HFF-Myc (cell line): ENCODE measurements around the gene TUBD1.
"Not testable (repeated sequence)": the region's sequence is repeated elsewhere in the genome, so short reads cannot be mapped to it uniquely, and the experiment has no call there.

Source experiments
- DNase-seq: peaks from one replicate; pipeline ENCODE4 v3.0.0-alpha.2; 2011; ENCODE audit warnings: low read depth; ENCODE audit errors: extremely low read depth
- H3K4me3 ChIP-seq: replicated peaks from 2 replicates; pipeline ENCODE4 v1.5.1; 2011; ENCODE audit warnings: low read depth, mild to moderate bottlenecking, control low read depth, low read length
- TF ChIP-seq, protein P1 (sequence below): IDR thresholded peaks from 2 replicates; pipeline ENCODE4 v1.5.1; 2012; ENCODE audit warnings: mild to moderate bottlenecking, low read depth, low read length, control low read depth; ENCODE audit errors: missing control alignments

TUBD1 gene

DNA sequence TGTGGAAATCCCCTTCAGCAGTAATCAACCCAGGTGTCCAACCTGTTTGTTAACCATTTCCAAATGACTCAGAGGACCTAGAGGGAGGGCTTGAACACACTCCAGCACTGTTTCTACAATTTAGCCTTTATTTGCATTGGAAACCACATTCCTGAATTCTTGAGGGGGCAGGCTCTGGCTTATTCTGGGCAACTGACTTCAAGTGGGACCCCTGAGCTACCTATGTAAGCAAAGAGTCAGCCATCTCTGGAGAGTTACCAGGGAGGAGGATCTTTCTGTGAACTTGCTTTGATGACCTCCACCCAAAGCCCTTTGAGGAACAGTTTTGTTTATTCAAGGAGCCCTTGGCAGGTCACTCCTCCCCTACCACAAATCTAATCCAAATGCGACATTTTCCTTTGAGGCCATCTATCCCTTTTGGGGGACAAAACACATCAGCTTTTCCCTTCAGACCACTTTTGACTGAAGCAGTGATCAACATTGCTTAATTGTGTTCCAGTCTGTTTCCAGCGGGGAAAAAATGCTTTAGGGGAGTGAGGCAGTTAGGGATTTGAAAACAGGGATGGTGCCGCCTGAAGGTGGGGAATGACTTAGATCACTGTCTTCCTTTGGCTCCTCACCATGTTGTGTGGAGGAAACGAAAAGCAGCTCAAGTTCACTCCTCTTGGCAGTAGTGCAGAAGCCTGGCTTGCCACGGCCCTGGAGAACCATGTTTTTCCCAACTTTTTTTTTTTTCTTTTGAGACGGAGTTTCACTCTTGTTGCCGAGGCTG is 46.2 kb downstream of the TUBD1 start:
- TF ChIP-seq, protein P1, sequence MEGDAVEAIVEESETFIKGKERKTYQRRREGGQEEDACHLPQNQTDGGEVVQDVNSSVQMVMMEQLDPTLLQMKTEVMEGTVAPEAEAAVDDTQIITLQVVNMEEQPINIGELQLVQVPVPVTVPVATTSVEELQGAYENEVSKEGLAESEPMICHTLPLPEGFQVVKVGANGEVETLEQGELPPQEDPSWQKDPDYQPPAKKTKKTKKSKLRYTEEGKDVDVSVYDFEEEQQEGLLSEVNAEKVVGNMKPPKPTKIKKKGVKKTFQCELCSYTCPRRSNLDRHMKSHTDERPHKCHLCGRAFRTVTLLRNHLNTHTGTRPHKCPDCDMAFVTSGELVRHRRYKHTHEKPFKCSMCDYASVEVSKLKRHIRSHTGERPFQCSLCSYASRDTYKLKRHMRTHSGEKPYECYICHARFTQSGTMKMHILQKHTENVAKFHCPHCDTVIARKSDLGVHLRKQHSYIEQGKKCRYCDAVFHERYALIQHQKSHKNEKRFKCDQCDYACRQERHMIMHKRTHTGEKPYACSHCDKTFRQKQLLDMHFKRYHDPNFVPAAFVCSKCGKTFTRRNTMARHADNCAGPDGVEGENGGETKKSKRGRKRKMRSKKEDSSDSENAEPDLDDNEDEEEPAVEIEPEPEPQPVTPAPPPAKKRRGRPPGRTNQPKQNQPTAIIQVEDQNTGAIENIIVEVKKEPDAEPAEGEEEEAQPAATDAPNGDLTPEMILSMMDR, result no peak
- H3K4me3 ChIP-seq, result peak overlapping the region; percentile 19
- DNase-seq, result no peak

DNA sequence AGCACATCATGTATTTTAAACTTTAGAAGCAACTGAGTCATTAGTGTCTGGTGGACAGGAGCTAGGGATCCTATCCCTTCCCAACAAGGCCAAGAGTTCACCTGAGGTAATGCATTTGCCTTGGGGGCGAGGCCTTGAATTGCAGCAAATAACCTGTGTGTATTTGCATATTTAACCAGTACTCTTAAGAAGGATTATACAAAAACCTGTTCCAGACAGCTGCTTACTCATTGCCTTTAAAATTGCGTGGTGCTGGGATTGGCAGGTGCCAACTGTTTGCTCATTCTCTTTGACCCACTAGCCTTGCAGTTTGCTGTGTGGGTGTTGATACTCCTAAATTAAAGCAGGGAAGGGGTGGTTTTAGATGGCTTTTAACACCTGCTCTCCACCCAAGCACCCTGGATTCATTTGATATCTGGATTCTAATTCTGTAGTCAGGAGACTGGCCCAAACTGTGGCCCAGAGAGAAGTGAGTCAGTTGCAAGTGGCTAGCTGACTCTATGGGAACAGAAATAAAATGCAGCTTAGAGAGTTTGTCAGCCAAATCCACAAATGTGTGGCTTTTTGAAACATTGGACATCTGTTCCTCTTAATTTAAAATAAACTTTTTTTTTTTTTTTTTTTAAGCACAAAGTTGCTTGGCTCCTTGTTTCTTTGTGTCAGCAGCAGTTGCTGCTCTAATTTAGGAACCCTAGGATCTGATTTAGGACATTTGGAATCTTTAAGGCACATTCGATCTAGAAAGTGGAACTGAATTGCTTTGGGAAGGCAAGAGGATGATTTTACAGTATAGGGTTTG is 46.9 kb downstream of the TUBD1 start:
- TF ChIP-seq, protein P1, result no peak
- H3K4me3 ChIP-seq, result no peak overlapping the region
- no peak for DNase-seq

DNA sequence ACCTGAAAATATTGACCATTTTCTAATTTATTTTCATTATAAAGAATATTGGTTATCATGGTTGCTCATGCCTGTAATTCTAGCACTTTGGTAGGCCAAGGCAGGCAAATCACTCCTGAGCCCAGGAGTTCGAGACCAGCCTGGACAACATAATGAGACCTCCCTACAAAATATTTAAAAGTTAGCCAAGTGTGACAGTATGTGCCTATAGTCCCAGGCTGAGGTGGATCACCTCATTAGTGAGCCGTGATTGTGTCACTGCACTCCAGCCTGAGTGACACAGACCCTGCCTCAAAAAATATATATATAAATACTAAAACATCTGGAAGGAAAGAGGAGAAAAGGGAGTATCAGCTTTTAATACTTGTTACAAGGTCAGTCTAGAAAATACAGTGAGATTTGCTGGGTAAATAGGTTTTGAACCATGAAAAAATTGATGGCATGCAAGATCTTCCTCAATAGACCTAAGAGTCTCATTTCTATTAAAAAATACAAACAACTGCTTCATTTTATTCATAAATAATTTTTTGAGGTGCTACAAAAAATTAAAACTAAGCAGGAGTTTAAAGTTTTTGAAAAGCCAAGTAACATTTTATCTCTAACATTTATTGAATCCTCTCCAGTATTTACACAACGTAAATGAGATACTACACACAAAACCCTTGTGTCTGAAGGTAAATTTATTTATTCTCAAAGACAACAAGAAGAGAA is 47.7 kb downstream of the TUBD1 start:
- no peak overlapping the region for H3K4me3 ChIP-seq
- TF ChIP-seq, protein P1, result no peak

DNA sequence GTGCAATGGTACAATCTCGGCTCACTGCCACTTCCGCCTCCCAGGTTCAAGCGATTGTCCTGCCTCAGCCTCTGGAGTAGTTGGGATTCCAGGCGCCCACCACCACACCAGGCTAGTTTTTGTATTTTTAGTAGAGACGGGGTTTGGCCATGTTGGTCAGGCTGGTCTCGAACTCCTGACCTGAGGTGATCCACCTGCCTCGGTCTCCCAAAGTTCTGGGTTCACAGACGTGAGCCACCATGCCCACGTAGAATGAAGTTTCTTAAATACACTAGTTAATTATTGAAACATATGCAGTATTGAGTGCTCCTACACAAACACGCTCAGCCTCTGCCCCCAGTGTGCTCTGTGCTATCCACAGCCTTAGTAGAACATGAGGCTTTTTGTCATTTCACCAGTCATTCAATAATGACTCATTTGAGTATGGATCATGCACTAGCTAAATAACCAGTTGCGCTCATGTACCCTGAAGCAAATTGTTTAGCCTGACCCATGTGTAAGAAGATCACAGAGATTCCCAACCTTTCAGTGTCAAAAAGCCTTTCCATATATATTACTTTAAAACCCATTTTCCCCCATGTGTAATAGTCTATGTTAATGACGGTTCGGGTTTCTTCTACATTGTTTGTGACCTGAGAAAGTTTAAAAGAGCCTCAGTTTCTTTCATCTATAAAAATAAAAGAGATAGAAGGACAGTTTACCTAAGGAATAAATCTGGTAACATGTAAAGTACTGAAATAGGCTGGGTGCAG is 49.7 kb downstream of the TUBD1 start:
- no peak overlapping the region for H3K4me3 ChIP-seq
- TF ChIP-seq, protein P1, result no peak
- DNase-seq, result peak; percentile 89

More for the DNA sequence above, 47.7 kb downstream of the TUBD1 start:
- DNase-seq, result no peak

DNA sequence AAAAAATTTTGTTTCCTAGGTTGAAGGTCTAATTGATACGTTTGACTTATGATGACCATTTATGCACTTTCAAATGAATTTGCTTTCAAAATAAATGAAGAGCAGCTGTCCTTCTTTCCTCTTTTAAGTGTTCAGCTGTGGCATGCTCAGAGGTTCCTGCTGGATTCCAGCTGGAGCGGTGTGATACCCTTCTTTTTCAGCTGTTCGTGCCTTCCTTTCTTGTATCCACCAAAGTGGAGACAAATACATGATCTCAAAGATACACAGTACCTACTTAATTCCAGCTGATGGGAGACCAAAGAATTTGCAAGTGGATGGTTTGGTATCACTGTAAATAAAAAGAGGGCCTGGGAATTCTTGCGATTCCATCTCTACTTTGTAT is 50.9 kb downstream of the TUBD1 start:
- not testable (repeated sequence) for DNase-seq
- H3K4me3 ChIP-seq, result peak overlapping the region; percentile 89

DNA sequence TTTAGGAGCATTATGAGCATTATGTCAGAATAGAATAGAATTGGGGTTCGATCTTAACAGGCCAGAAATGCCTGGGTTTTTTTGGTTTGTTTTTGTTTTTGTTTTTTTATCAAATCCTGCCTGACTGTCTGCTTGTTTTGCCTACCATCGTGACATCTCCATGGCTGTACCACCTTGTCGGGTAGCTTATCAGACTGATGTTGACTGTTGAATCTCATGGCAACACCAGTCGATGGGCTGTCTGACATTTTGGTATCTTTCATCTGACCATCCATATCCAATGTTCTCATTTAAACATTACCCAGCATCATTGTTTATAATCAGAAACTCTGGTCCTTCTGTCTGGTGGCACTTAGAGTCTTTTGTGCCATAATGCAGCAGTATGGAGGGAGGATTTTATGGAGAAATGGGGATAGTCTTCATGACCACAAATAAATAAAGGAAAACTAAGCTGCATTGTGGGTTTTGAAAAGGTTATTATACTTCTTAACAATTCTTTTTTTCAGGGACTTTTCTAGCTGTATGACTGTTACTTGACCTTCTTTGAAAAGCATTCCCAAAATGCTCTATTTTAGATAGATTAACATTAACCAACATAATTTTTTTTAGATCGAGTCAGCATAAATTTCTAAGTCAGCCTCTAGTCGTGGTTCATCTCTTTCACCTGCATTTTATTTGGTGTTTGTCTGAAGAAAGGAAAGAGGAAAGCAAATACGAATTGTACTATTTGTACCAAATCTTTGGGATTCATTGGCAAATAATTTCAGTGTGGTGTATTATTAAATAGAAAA is 51.5 kb downstream of the TUBD1 start:
- DNase-seq, result not testable (repeated sequence)
- H3K4me3 ChIP-seq, result peak overlapping the region; percentile 89
